ENCODE data around the gene MZB1.

- TF ChIP-seq CTCF (IDR thresholded peaks at IDR 0.05): no peak
- TF ChIP-seq RELA (CRISPR knock-in tag; IDR thresholded peaks at IDR 0.05; ENCODE audit: borderline replicate concordance): no peak
- TF ChIP-seq MAX (CRISPR knock-in tag; IDR thresholded peaks at IDR 0.05): no peak
- no peak for TF ChIP-seq FOXP4 (CRISPR knock-in tag; IDR thresholded peaks at IDR 0.05)
- no peak for TF ChIP-seq ESRRA (CRISPR knock-in tag; IDR thresholded peaks at IDR 0.05; ENCODE audit: borderline replicate concordance)
- TF ChIP-seq USF2 (CRISPR knock-in tag; IDR thresholded peaks at IDR 0.05): no peak
- no peak for TF ChIP-seq CDX4 (CRISPR knock-in tag; IDR thresholded peaks at IDR 0.05; ENCODE audit: borderline replicate concordance)
- TF ChIP-seq JUN (CRISPR knock-in tag; IDR thresholded peaks at IDR 0.05): no peak
- TF ChIP-seq FOXK1 (CRISPR knock-in tag; IDR thresholded peaks at IDR 0.05): no peak
- TF ChIP-seq SP1 (CRISPR knock-in tag; conservative IDR thresholded peaks at IDR 0.05): no peak
- TF ChIP-seq ATF2 (CRISPR knock-in tag; IDR thresholded peaks at IDR 0.05; ENCODE audit: borderline replicate concordance, low read depth): no peak
- TF ChIP-seq ZNF263 (CRISPR knock-in tag; IDR thresholded peaks at IDR 0.05; ENCODE audit: low read depth): no peak
These were observed 7.0 kb upstream of the MZB1 start for GRCh38 chr5:139396691-139397090.

All from WTC11 (cell line).